ENCODE measurements around the gene MATN3.

The MATN3 gene

GRCh38 chr2:20051532-20052228, 39.2 kb upstream of the MATN3 start, which contains the start of gene LAPTM4A:
TSS of gene LAPTM4A (minus strand) at chr2:20051628. CDS start at chr2:20051520, 108 bp downstream.
- ATAC-seq = peak; percentile 96
- TF ChIP-seq ZFP3 (CRISPR knock-in tag; IDR thresholded peaks at IDR 0.05) (0 out of 2 replicates have a peak, but pooled peaks have one; percentile 19), OSR1 (CRISPR knock-in tag; IDR thresholded peaks at IDR 0.05) (no peak), ZNF565 (CRISPR knock-in tag; conservative IDR thresholded peaks at IDR 0.05; ENCODE audit: low read depth) (peak; percentile 46; the same call in 1 of the 2 replicates), PATZ1 (CRISPR knock-in tag; IDR thresholded peaks at IDR 0.05; ENCODE audit: borderline replicate concordance) (peak; percentile 80; the same call in 1 of the 2 replicates), ZNF8 (CRISPR knock-in tag; IDR thresholded peaks at IDR 0.05) (0 out of 2 replicates have a peak, but pooled peaks have one; percentile 10), ZNF70 (CRISPR knock-in tag; IDR thresholded peaks at IDR 0.05) (peak; percentile 43; the same call in 1 of the 2 replicates), SNAI2 (CRISPR knock-in tag; IDR thresholded peaks at IDR 0.05) (no peak; the same call in 1 of the 2 replicates), TOX (CRISPR knock-in tag; IDR thresholded peaks at IDR 0.05; ENCODE audit: borderline replicate concordance) (no peak), ARNTL (CRISPR knock-in tag; IDR thresholded peaks at IDR 0.05; ENCODE audit: borderline replicate concordance, low read depth) (no peak), TSHZ2 (CRISPR knock-in tag; IDR thresholded peaks at IDR 0.05) (peak; percentile 40; the same call in 1 of the 2 replicates), CSRNP3 (CRISPR knock-in tag; IDR thresholded peaks at IDR 0.05) (0 out of 2 replicates have a peak, but pooled peaks have one; percentile 48)

GRCh38 chr2:20050646-20051531, 38.4 kb upstream of the MATN3 start:
- TF ChIP-seq ZNF70 (CRISPR knock-in tag; IDR thresholded peaks at IDR 0.05) (0 out of 2 replicates have a peak, but pooled peaks have one; percentile 49), ZFP30 (CRISPR knock-in tag; IDR thresholded peaks at IDR 0.05) (no peak), TSHZ2 (CRISPR knock-in tag; IDR thresholded peaks at IDR 0.05) (no peak), ZFP3 (CRISPR knock-in tag; IDR thresholded peaks at IDR 0.05) (peak; percentile 39; the same call in 1 of the 2 replicates), BACH2 (CRISPR knock-in tag; IDR thresholded peaks at IDR 0.05; ENCODE audit: borderline replicate concordance) (no peak), ZNF8 (CRISPR knock-in tag; IDR thresholded peaks at IDR 0.05) (no peak), PPARA (CRISPR knock-in tag; IDR thresholded peaks at IDR 0.05; ENCODE audit: borderline replicate concordance) (no peak), POU6F1 (CRISPR knock-in tag; IDR thresholded peaks at IDR 0.05; ENCODE audit: borderline replicate concordance, low read depth) (no peak)
- peak; percentile 16 for ATAC-seq

All from SK-N-SH treated with all-trans-retinoic acid at 6 μM for 48 hours (cell line).